HEK293T (cell line): ENCODE measurements around the gene EPHB2.

Experiments
- CTCF ChIA-PET: fragments of 350-600 bp; formaldehyde crosslinking; extraction: SDS; loops from one replicate; lab custom pipeline; 2021; ENCODE audit warnings: antibody characterized with exemption, inconsistent platforms; lab: Yijun Ruan, JAX
- POLR2A ChIA-PET: fragments of 350-600 bp; formaldehyde crosslinking; extraction: SDS; loops from one replicate; lab custom pipeline; 2020; ENCODE audit warnings: antibody characterized with exemption, inconsistent platforms; lab: Yijun Ruan, JAX
- DNase-seq: peaks from one replicate; pipeline ENCODE4 v3.0.0; 2012; ENCODE audit warnings: mixed read lengths; ENCODE audit errors: extremely low spot score
- ARNT ChIP-seq: fragments of 450-650 bp; IDR thresholded peaks from 2 replicates; pipeline ENCODE4 v1.6.1; 2017; ENCODE audit warnings: mild to moderate bottlenecking
- BHLHE40 ChIP-seq: fragments of 450-650 bp; IDR thresholded peaks from 2 replicates; pipeline ENCODE4 v1.6.1; 2016; ENCODE audit warnings: mild to moderate bottlenecking, moderate library complexity, borderline replicate concordance
- CTBP1 ChIP-seq: fragments of 450-650 bp; IDR thresholded peaks from 2 replicates; pipeline ENCODE4 v1.6.1; 2016; ENCODE audit warnings: borderline replicate concordance
- ELF4 ChIP-seq: fragments of 450-650 bp; IDR thresholded peaks from 2 replicates; pipeline ENCODE4 v1.6.1; 2017; ENCODE audit warnings: antibody characterized with exemption
- FOXA1 ChIP-seq: fragments of 450-650 bp; IDR thresholded peaks from 2 replicates; pipeline ENCODE4 v1.6.1; 2016; ENCODE audit warnings: mild to moderate bottlenecking
- FOXK2 ChIP-seq: fragments of 450-650 bp; IDR thresholded peaks from 2 replicates; pipeline ENCODE4 v1.6.1; 2016; ENCODE audit warnings: mild to moderate bottlenecking
- FOXM1 ChIP-seq: fragments of 450-650 bp; IDR thresholded peaks from 2 replicates; pipeline ENCODE4 v1.6.1; 2017; ENCODE audit warnings: mild to moderate bottlenecking, borderline replicate concordance
- HDGF ChIP-seq: fragments of 450-650 bp; IDR thresholded peaks from 2 replicates; pipeline ENCODE4 v1.6.1; 2017; ENCODE audit warnings: antibody characterized with exemption, borderline replicate concordance
- L3MBTL2 ChIP-seq: fragments of 450-650 bp; conservative IDR thresholded peaks from 2 replicates; pipeline ENCODE4 v1.6.1; 2016; ENCODE audit warnings: mild to moderate bottlenecking
- LEF1 ChIP-seq: fragments of 450-650 bp; IDR thresholded peaks from 2 replicates; pipeline ENCODE4 v1.6.1; 2017; ENCODE audit warnings: mild to moderate bottlenecking, borderline replicate concordance
- NFRKB ChIP-seq: fragments of 450-650 bp; IDR thresholded peaks from 2 replicates; pipeline ENCODE4 v1.6.1; 2016; ENCODE audit warnings: mild to moderate bottlenecking, moderate library complexity
- SP1 ChIP-seq: fragments of 450-650 bp; IDR thresholded peaks from 2 replicates; pipeline ENCODE4 v1.6.1; 2017
- SUZ12 ChIP-seq: fragments of 450-650 bp; IDR thresholded peaks from 2 replicates; pipeline ENCODE4 v1.6.1; 2016; ENCODE audit warnings: mild to moderate bottlenecking
- TARDBP ChIP-seq: fragments of 450-650 bp; IDR thresholded peaks from 2 replicates; pipeline ENCODE4 v1.6.1; 2016
- ZNF384 ChIP-seq: fragments of 450-650 bp; IDR thresholded peaks from 2 replicates; pipeline ENCODE4 v1.6.1; 2016
- TF ChIP-seq, protein P1 (sequence below): fragments of 450-650 bp; IDR thresholded peaks from 2 replicates; pipeline ENCODE4 v1.6.1; 2016

EPHB2 gene

DNA sequence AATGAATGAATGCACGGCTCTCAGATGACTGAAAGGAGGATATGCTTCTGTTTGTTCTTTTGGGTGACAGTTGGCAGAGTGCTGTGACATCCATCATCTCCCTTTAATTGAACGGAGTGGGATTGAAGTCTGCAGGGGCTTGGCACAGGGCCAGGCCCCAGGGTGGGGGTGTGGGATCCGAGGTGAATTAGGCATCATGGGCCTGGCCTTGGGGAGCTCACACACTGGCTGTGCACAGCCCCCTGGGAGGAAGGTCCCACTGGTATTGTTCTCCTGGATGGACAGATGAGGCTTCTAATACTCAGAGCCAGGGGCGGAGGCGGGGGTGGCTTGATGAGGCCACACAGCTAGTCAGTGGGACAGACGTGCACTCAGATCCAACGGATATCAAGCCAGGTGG is 19.3 kb downstream of the EPHB2 start:
- POLR2A ChIA-PET = no interaction called here
- CTCF ChIA-PET = no interaction called here
- TF ChIP-seq FOXM1 (no peak), L3MBTL2 (no peak), HDGF (no peak), CTBP1 (no peak), LEF1 (no peak), ELF4 (no peak), FOXK2 (no peak), BHLHE40 (no peak), ARNT (no peak)
- TF ChIP-seq, protein P1, sequence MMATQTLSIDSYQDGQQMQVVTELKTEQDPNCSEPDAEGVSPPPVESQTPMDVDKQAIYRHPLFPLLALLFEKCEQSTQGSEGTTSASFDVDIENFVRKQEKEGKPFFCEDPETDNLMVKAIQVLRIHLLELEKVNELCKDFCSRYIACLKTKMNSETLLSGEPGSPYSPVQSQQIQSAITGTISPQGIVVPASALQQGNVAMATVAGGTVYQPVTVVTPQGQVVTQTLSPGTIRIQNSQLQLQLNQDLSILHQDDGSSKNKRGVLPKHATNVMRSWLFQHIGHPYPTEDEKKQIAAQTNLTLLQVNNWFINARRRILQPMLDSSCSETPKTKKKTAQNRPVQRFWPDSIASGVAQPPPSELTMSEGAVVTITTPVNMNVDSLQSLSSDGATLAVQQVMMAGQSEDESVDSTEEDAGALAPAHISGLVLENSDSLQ = no peak
- no peak for DNase-seq

DNA sequence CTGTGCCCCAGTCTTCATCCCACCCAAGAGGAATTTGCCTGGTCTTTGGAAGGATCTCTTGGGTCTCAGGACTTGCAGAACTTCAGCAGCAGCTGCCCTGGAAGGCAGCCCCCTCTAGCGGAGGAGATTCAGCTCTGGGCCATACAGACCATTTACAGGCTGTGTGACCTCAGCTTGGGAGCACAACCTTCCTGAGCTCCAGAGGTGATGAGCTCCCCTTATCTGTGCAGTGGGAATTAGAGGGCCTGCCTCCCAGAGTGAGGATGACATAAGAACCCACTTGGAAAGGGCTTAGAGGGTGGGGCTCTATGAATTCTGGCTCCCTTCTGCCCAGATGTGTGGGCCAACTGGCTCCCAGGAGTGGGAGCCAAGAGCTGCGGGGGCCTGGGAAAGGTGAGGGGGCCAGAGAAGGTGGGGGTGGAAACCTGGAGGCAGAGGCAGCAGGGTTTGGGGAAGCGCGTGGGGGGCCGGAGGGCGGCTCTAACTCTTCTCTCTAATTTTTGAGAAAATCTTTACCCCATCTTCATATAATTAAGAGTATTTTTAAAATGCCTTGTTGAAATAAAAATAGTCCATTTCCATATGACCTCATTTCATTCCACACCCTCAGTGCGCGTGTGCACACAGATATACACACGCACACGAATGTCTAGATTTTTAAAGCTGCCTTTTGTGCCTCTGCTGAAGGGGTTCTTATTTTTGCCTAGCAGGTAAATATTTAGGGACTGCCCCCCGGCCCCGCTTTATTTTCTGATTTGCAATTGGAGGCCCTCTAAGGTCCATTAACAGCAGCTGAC is 21.5 kb downstream of the EPHB2 start:
- POLR2A ChIA-PET = no interaction called here
- peak; percentile 35 for DNase-seq
- TF ChIP-seq SP1 (no peak), ELF4 (no peak), TARDBP (no peak), FOXK2 (no peak), SUZ12 (no peak), FOXA1 (no peak), LEF1 (no peak)
- TF ChIP-seq, protein P1 = no peak
- CTCF ChIA-PET = interaction anchor here (0.6 to 1.2 kb wide), 2 partner anchors 28 to 59 kb away, joined by 3 to 5 read pairs; no protein-coding TSS in a partner anchor

DNA sequence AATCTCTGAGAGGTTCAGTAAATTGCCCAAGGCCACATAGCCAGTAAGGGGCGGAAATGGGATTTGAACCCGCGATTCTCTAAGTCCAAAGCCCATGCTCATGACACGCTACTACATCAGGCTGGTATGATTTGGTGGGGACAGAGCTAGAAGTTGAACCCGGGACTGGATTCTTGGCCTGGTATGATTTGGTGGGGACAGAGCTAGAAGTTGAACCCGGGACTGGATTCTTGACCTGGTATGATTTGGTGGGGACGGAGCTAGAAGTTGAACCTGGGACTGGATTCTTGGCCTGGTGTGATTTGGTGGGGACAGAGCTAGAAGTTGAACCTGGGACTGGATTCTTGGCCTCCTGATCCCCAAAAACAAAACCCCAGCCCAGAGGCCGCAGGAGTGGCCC is 23.0 kb downstream of the EPHB2 start:
- POLR2A ChIA-PET = no interaction called here
- DNase-seq = no peak
- CTCF ChIA-PET = interaction anchor here (1.0 kb wide), 1 partner anchor 10 kb away, joined by 3 read pairs; no protein-coding TSS in a partner anchor
- TF ChIP-seq SP1 (no peak), SUZ12 (no peak), ELF4 (no peak), ARNT (no peak), BHLHE40 (no peak), FOXM1 (no peak), LEF1 (no peak), L3MBTL2 (no peak), HDGF (no peak), TARDBP (no peak), ZNF384 (no peak), FOXA1 (no peak), NFRKB (no peak), FOXK2 (no peak), CTBP1 (no peak)
- TF ChIP-seq, protein P1 = no peak

DNA sequence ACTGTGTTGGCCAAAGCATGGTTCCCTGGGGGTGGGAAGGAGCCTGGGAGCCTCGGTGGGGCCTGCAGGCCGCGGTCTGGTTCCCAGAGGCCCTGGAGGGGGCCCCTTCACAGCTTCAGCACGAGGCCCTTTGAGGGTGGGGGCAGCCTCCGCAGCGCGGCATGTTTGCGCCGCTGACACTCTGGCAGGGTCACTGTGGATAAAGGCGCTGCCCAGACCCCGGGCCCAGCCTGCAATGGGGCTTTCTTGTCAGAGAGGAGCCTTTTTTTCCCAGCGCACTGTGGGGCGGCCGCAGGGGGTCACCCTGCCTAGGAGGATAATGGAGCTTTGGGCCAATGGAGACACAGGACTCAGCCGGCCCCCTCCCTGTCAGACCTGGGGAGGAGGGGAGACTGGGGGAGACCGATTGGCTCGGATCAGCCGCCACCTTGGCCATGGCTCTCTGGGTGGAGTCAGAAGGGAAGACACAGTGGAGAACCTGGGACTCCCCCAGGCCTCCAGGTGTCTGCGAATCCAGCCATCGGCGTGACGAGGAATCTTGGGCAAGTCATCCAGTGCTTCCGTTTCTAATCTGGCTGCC is 26.0 kb downstream of the EPHB2 start:
- no peak for TF ChIP-seq LEF1
- TF ChIP-seq FOXK2 = no peak
- no peak for TF ChIP-seq ARNT
- no peak for TF ChIP-seq ELF4
- no peak for TF ChIP-seq HDGF
- TF ChIP-seq, protein P1 = no peak
- TF ChIP-seq ZNF384 = no peak
- TF ChIP-seq BHLHE40 = no peak
- TF ChIP-seq SUZ12 = no peak
- no peak for TF ChIP-seq TARDBP
- no peak for TF ChIP-seq CTBP1
- no peak for DNase-seq
- POLR2A ChIA-PET = no interaction called here
- CTCF ChIA-PET = interaction anchor here (1.0 kb wide), 1 partner anchor 32 kb away, joined by 3 read pairs; no protein-coding TSS in a partner anchor

DNA sequence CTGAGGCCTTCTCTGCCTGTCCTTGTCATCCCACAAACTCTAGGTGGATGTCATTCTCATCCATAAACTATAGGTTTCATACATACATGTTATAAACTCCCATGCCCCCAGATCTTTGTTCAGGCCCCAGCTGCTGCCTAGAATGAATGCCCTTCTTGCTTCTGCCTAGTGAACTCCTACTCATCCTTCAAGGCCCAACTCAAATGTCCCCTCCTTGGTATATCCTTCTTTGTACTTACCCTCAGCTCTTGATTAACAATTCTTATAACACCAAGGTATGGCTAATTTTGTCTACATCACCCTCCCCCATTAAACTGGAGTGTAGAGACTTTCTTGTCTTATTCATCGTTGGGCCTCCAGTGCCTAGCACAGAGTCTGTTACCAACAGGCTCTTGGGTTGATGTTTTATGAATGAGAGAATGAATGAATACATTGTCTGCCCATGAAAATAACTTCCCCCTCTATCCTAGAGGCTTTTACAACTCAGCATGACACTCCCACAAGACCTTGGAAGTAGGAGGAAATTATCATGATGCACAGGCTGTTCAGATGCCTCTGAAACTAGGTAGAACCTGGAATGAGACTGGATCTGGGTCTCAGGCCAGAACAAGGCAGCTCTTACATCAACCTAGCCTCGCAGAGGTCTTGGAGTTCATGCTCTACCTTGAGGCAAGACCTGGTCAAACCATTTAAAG is 26.9 kb downstream of the EPHB2 start:
- TF ChIP-seq FOXM1 (no peak), FOXA1 (no peak), NFRKB (no peak), CTBP1 (no peak), SP1 (no peak), FOXK2 (no peak)
- CTCF ChIA-PET = interaction anchor here (1.0 kb wide), 1 partner anchor 33 kb away, joined by 3 read pairs; no protein-coding TSS in a partner anchor
- POLR2A ChIA-PET = no interaction called here
- DNase-seq = no peak
